ENCODE results near the gene KCNG2.

DNA sequence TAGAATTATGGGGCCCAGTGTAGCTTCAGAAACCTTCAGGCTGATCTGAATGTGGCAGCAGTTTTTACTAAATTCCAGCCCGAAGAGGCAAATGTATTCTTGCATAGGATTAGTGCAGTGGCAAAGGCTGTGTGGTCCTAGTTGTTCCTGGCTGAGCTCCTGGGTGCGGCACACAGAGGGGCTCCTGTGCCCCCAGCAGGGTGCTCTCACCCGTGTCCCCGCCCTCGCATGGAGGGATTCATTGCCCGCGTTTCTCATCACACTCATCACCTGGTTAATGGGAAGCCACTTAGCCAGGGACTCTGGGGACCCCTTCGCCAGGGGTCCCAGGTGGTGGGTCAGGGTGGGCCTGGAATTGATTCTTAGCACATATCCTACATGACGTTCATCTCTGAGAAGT, 3.9 kb downstream of the KCNG2 start:
- TF ChIP-seq KDM1A (IDR thresholded peaks at IDR 0.05; ENCODE audit: borderline replicate concordance, low read length): no peak
- TF ChIP-seq TAF1 (IDR thresholded peaks at IDR 0.05; ENCODE audit: low read depth, low read length): no peak
- TF ChIP-seq, protein P1, sequence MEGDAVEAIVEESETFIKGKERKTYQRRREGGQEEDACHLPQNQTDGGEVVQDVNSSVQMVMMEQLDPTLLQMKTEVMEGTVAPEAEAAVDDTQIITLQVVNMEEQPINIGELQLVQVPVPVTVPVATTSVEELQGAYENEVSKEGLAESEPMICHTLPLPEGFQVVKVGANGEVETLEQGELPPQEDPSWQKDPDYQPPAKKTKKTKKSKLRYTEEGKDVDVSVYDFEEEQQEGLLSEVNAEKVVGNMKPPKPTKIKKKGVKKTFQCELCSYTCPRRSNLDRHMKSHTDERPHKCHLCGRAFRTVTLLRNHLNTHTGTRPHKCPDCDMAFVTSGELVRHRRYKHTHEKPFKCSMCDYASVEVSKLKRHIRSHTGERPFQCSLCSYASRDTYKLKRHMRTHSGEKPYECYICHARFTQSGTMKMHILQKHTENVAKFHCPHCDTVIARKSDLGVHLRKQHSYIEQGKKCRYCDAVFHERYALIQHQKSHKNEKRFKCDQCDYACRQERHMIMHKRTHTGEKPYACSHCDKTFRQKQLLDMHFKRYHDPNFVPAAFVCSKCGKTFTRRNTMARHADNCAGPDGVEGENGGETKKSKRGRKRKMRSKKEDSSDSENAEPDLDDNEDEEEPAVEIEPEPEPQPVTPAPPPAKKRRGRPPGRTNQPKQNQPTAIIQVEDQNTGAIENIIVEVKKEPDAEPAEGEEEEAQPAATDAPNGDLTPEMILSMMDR (IDR thresholded peaks at IDR 0.05; ENCODE audit: control extremely low read depth in 1 of 3, insufficient read depth in 1 of 3, low read depth in 1 of 3, low read length in 3 of 3): no peak
- no peak for TF ChIP-seq POLR2A (IDR thresholded peaks at IDR 0.05; ENCODE audit: control extremely low read depth in 1 of 2, low read depth in 2 of 2, low read length in 2 of 2)
- no peak for TF ChIP-seq CREB1 (IDR thresholded peaks at IDR 0.05)
- no peak for TF ChIP-seq CTBP2 (IDR thresholded peaks at IDR 0.05; ENCODE audit: borderline replicate concordance, insufficient read depth, insufficient read length, low read length)
- TF ChIP-seq SUZ12 (IDR thresholded peaks at IDR 0.05; ENCODE audit: low read length): no peak
- no peak for TF ChIP-seq RXRA (IDR thresholded peaks at IDR 0.05; ENCODE audit: insufficient read depth, low read depth, low read length)
- no peak for TF ChIP-seq KDM5A (IDR thresholded peaks at IDR 0.05; ENCODE audit: low read length)
- TF ChIP-seq PHF8 (conservative IDR thresholded peaks at IDR 0.05; ENCODE audit: low read depth, low read length): no peak
- TF ChIP-seq EP300 (IDR thresholded peaks at IDR 0.05; ENCODE audit: borderline replicate concordance in 1 of 2, low read depth in 2 of 2, low read length in 2 of 2): no peak

Measured in H1 (cell line).